Measurements from ENCODE around the gene SNAI3.

SNAI3 gene

GRCh38 chr16:88651989-88652761, 34.1 kb downstream of the SNAI3 start:
- Histone ChIP-seq H3K4me3 (IDR thresholded peaks at IDR 0.05; ENCODE audit: insufficient read depth, low read depth, low read length) (no peak overlapping the region), H3K4me2 (peak overlapping the region; percentile 93), H3K79me2 (ENCODE audit: insufficient read depth, low read depth) (peaks cover 11% of the 10 kb centered on the region), H3K9ac (peak overlapping the region; percentile 51), H3K27me3 (ENCODE audit: insufficient read depth, low read depth) (no peaks in the 10 kb centered on the region), H3K36me3 (ENCODE audit: insufficient read depth) (no peaks in the 10 kb centered on the region), H3K27ac (peak overlapping the region; percentile 69), H4K20me1 (ENCODE audit: insufficient read depth) (no peaks in the 10 kb centered on the region), H2AFZ (ENCODE audit: low read depth) (no peak overlapping the region), H3K4me1 (ENCODE audit: low read depth, poor library complexity, severe bottlenecking) (peaks cover 21% of the 10 kb centered on the region)
- TF ChIP-seq CTCF (conservative IDR thresholded peaks at IDR 0.05; ENCODE audit: low read depth, low read length), result no peak

- 0 out of 2 replicates have a peak overlapping the region, but pooled peaks have one; percentile 9 for H2AFZ ChIP-seq (ENCODE audit: low read depth)
- H3K27ac ChIP-seq, result peak overlapping the region; percentile 69
- H3K4me2 ChIP-seq, result peak overlapping the region; percentile 93
- no peaks in the 10 kb centered on the region for H4K20me1 ChIP-seq (ENCODE audit: insufficient read depth)
- no peak for TF ChIP-seq CTCF (conservative IDR thresholded peaks at IDR 0.05; ENCODE audit: low read depth, low read length)
- peak overlapping the region; percentile 51 for H3K9ac ChIP-seq
- H3K79me2 ChIP-seq (ENCODE audit: insufficient read depth, low read depth), result peaks cover 11% of the 10 kb centered on the region
- H3K4me3 ChIP-seq (IDR thresholded peaks at IDR 0.05; ENCODE audit: insufficient read depth, low read depth, low read length), result no peak overlapping the region
- no peaks in the 10 kb centered on the region for H3K36me3 ChIP-seq (ENCODE audit: insufficient read depth)
- no peaks in the 10 kb centered on the region for H3K27me3 ChIP-seq (ENCODE audit: insufficient read depth, low read depth)
- peaks cover 21% of the 10 kb centered on the region for H3K4me1 ChIP-seq (ENCODE audit: low read depth, poor library complexity, severe bottlenecking)
Measured at GRCh38 chr16:88651276-88651988, 34.9 kb downstream of the SNAI3 start.

- H3K79me2 ChIP-seq (ENCODE audit: insufficient read depth, low read depth), result peaks cover 11% of the 10 kb centered on the region
- H3K9ac ChIP-seq, result peak within 1 kb of the TSS; percentile 76
- peak within 1 kb of the TSS; percentile 93 for H3K4me2 ChIP-seq
- H3K4me1 ChIP-seq (ENCODE audit: low read depth, poor library complexity, severe bottlenecking), result peaks cover 21% of the 10 kb centered on the region
- peak within 1 kb of the TSS; percentile 69 for H3K27ac ChIP-seq
- TF ChIP-seq CTCF (conservative IDR thresholded peaks at IDR 0.05; ENCODE audit: low read depth, low read length), result no peak
- H2AFZ ChIP-seq (ENCODE audit: low read depth), result peak within 1 kb of the TSS; percentile 28; the same call in 1 of the 2 replicates
- no peaks in the 10 kb centered on the region for H3K27me3 ChIP-seq (ENCODE audit: insufficient read depth, low read depth)
- H3K36me3 ChIP-seq (ENCODE audit: insufficient read depth), result no peaks in the 10 kb centered on the region
- no peak within 1 kb of the TSS for H3K4me3 ChIP-seq (IDR thresholded peaks at IDR 0.05; ENCODE audit: insufficient read depth, low read depth, low read length)
- H4K20me1 ChIP-seq (ENCODE audit: insufficient read depth), result no peaks in the 10 kb centered on the region
Measured at GRCh38 chr16:88650749-88651275, 35.5 kb downstream of the SNAI3 start, which contains the start of gene CYBA. Gene CYBA, minus strand, starts transcription at chr16:88651053. Its CDS starts 40 bp downstream, at chr16:88651013.

- H3K4me2 ChIP-seq, result peak overlapping the region; percentile 93
- no peak overlapping the region for H3K4me3 ChIP-seq (IDR thresholded peaks at IDR 0.05; ENCODE audit: insufficient read depth, low read depth, low read length)
- H3K4me1 ChIP-seq (ENCODE audit: low read depth, poor library complexity, severe bottlenecking), result peaks cover 21% of the 10 kb centered on the region
- H4K20me1 ChIP-seq (ENCODE audit: insufficient read depth), result no peaks in the 10 kb centered on the region
- H3K27ac ChIP-seq, result peak overlapping the region; percentile 69
- H3K9ac ChIP-seq, result peak overlapping the region; percentile 76
- peaks cover 11% of the 10 kb centered on the region for H3K79me2 ChIP-seq (ENCODE audit: insufficient read depth, low read depth)
- no peaks in the 10 kb centered on the region for H3K36me3 ChIP-seq (ENCODE audit: insufficient read depth)
- peak overlapping the region; percentile 28; the same call in 1 of the 2 replicates for H2AFZ ChIP-seq (ENCODE audit: low read depth)
- no peaks in the 10 kb centered on the region for H3K27me3 ChIP-seq (ENCODE audit: insufficient read depth, low read depth)
- no peak for TF ChIP-seq CTCF (conservative IDR thresholded peaks at IDR 0.05; ENCODE audit: low read depth, low read length)
Measured at GRCh38 chr16:88649924-88650748, 36.2 kb downstream of the SNAI3 start.

Data from KMS-11 (cell line).